ENCODE results near the gene STK4.

- TF ChIP-seq CTCF (conservative IDR thresholded peaks at IDR 0.05 in 1 of 2, IDR thresholded peaks at IDR 0.05 in 1 of 2; ENCODE audit: extremely low read depth in 1 of 2, insufficient read depth in 1 of 2, low read depth in 1 of 2, low read length in 2 of 2) (no peak), EZH2 (IDR thresholded peaks at IDR 0.05; ENCODE audit: borderline replicate concordance, low read length) (no peak)
Observed at GRCh38 chr20:45087097-45087790, 120.9 kb downstream of the STK4 start.

All from mammary epithelial cell (primary cell).